ENCODE measurements around the gene FAM120A. TPM values are rescaled to one million over a fixed set of nuclear protein-coding genes. Genes with fewer than 3 reads are reported as not detected.

The FAM120A gene
- 26.9 TPM for polyA plus RNA-seq (2013, experiment 1 of 2)
- 28.0 TPM for polyA plus RNA-seq (2013, experiment 2 of 2)

- Histone ChIP-seq H3K36me3 (ENCODE audit: insufficient read depth, low read length) (peaks cover 41% of the 10 kb centered on the region), H3K4me1 (ENCODE audit: insufficient read depth, low read length) (peaks cover 16% of the 10 kb centered on the region), H3K27ac (ENCODE audit: low read depth, low read length) (peak within 1 kb of the TSS; percentile 92), H3K4me3 (ENCODE audit: low read length) (peak within 1 kb of the TSS; percentile 86), H3K9ac (ENCODE audit: low read depth, low read length) (peak within 1 kb of the TSS; percentile 90), H3K27me3 (ENCODE audit: insufficient read depth, low read length) (no peaks in the 10 kb centered on the region), H3K9me3 (ENCODE audit: insufficient read depth, low read depth, low read length) (no peaks in the 10 kb centered on the region)
- WGBS, result under 1% methylated on average over 100 of the region's 100 CpGs
Observed at GRCh38 chr9:93450945-93451815, at the start of gene FAM120A. Gene FAM120A (plus strand): TSS chr9:93451685. CDS start chr9:93451916, 231 bp downstream.

GRCh38 chr9:93406371-93406770 lies 45.1 kb upstream of the FAM120A start:
- no peak overlapping the region for H3K27ac ChIP-seq (ENCODE audit: low read depth, low read length)
- H3K27me3 ChIP-seq (ENCODE audit: insufficient read depth, low read length), result no peaks in the 10 kb centered on the region
- no peaks in the 10 kb centered on the region for H3K4me1 ChIP-seq (ENCODE audit: insufficient read depth, low read length)
- no peak overlapping the region for H3K9ac ChIP-seq (ENCODE audit: low read depth, low read length)
- H3K9me3 ChIP-seq (ENCODE audit: insufficient read depth, low read depth, low read length), result no peaks in the 10 kb centered on the region
- H3K36me3 ChIP-seq (ENCODE audit: insufficient read depth, low read length), result no peaks in the 10 kb centered on the region
- no peak overlapping the region for H3K4me3 ChIP-seq (ENCODE audit: low read length)
- 93% methylated on average over 5 of the region's 5 CpGs for WGBS

GRCh38 chr9:93413530-93413929 lies 38.0 kb upstream of the FAM120A start:
- H3K9ac ChIP-seq (ENCODE audit: low read depth, low read length), result no peak overlapping the region
- H3K4me3 ChIP-seq (ENCODE audit: low read length), result no peak overlapping the region
- H3K36me3 ChIP-seq (ENCODE audit: insufficient read depth, low read length), result no peaks in the 10 kb centered on the region
- H3K9me3 ChIP-seq (ENCODE audit: insufficient read depth, low read depth, low read length), result 0 out of 2 replicates have a peak, but pooled peaks cover 4% of the 10 kb centered on the region
- no peaks in the 10 kb centered on the region for H3K4me1 ChIP-seq (ENCODE audit: insufficient read depth, low read length)
- H3K27me3 ChIP-seq (ENCODE audit: insufficient read depth, low read length), result no peaks in the 10 kb centered on the region
- H3K27ac ChIP-seq (ENCODE audit: low read depth, low read length), result no peak overlapping the region

GRCh38 chr9:93415176-93415690 lies 36.3 kb upstream of the FAM120A start:
- H3K36me3 ChIP-seq (ENCODE audit: insufficient read depth, low read length), result no peaks in the 10 kb centered on the region
- H3K4me1 ChIP-seq (ENCODE audit: insufficient read depth, low read length), result no peaks in the 10 kb centered on the region
- H3K27me3 ChIP-seq (ENCODE audit: insufficient read depth, low read length), result no peaks in the 10 kb centered on the region
- no peak overlapping the region for H3K27ac ChIP-seq (ENCODE audit: low read depth, low read length)
- no peak overlapping the region for H3K4me3 ChIP-seq (ENCODE audit: low read length)
- 0 out of 2 replicates have a peak, but pooled peaks cover 4% of the 10 kb centered on the region for H3K9me3 ChIP-seq (ENCODE audit: insufficient read depth, low read depth, low read length)
- no peak overlapping the region for H3K9ac ChIP-seq (ENCODE audit: low read depth, low read length)
- no CpG with 5 or more reads among the region's 2 CpGs for WGBS

- Histone ChIP-seq H3K9ac (ENCODE audit: low read depth, low read length) (no peak overlapping the region), H3K4me1 (ENCODE audit: insufficient read depth, low read length) (no peaks in the 10 kb centered on the region), H3K27ac (ENCODE audit: low read depth, low read length) (no peak overlapping the region), H3K36me3 (ENCODE audit: insufficient read depth, low read length) (no peaks in the 10 kb centered on the region), H3K27me3 (ENCODE audit: insufficient read depth, low read length) (no peaks in the 10 kb centered on the region), H3K4me3 (ENCODE audit: low read length) (no peak overlapping the region), H3K9me3 (ENCODE audit: insufficient read depth, low read depth, low read length) (0 out of 2 replicates have a peak, but pooled peaks cover 4% of the 10 kb centered on the region)
- 90% methylated on average over 8 of the region's 8 CpGs for WGBS
Observed at GRCh38 chr9:93416530-93417235, 34.8 kb upstream of the FAM120A start.

GRCh38 chr9:93417538-93417937 lies 33.9 kb upstream of the FAM120A start:
- H3K27me3 ChIP-seq (ENCODE audit: insufficient read depth, low read length), result no peaks in the 10 kb centered on the region
- no peak overlapping the region for H3K4me3 ChIP-seq (ENCODE audit: low read length)
- 0 out of 2 replicates have a peak, but pooled peaks cover 4% of the 10 kb centered on the region for H3K9me3 ChIP-seq (ENCODE audit: insufficient read depth, low read depth, low read length)
- WGBS, result 90% methylated on average over 1 of the region's 1 CpG
- no peaks in the 10 kb centered on the region for H3K4me1 ChIP-seq (ENCODE audit: insufficient read depth, low read length)
- no peak overlapping the region for H3K27ac ChIP-seq (ENCODE audit: low read depth, low read length)
- H3K36me3 ChIP-seq (ENCODE audit: insufficient read depth, low read length), result no peaks in the 10 kb centered on the region
- no peak overlapping the region for H3K9ac ChIP-seq (ENCODE audit: low read depth, low read length)

- WGBS, result 100% methylated on average over 1 of the region's 1 CpG
- Histone ChIP-seq H3K9ac (ENCODE audit: low read depth, low read length) (no peak overlapping the region), H3K27ac (ENCODE audit: low read depth, low read length) (no peak overlapping the region), H3K36me3 (ENCODE audit: insufficient read depth, low read length) (no peaks in the 10 kb centered on the region), H3K9me3 (ENCODE audit: insufficient read depth, low read depth, low read length) (0 out of 2 replicates have a peak, but pooled peaks cover 4% of the 10 kb centered on the region), H3K4me1 (ENCODE audit: insufficient read depth, low read length) (no peaks in the 10 kb centered on the region), H3K4me3 (ENCODE audit: low read length) (no peak overlapping the region), H3K27me3 (ENCODE audit: insufficient read depth, low read length) (no peaks in the 10 kb centered on the region)
Observed at GRCh38 chr9:93419023-93419422, 32.5 kb upstream of the FAM120A start.

- WGBS, result 91% methylated on average over 10 of the region's 10 CpGs
- Histone ChIP-seq H3K9ac (ENCODE audit: low read depth, low read length) (no peak overlapping the region), H3K27ac (ENCODE audit: low read depth, low read length) (no peak overlapping the region), H3K36me3 (ENCODE audit: insufficient read depth, low read length) (no peaks in the 10 kb centered on the region), H3K9me3 (ENCODE audit: insufficient read depth, low read depth, low read length) (peaks cover 6% of the 10 kb centered on the region; the same call in 1 of the 2 replicates), H3K4me3 (ENCODE audit: low read length) (no peak overlapping the region), H3K4me1 (ENCODE audit: insufficient read depth, low read length) (no peaks in the 10 kb centered on the region), H3K27me3 (ENCODE audit: insufficient read depth, low read length) (no peaks in the 10 kb centered on the region)
Observed at GRCh38 chr9:93422977-93423616, 28.4 kb upstream of the FAM120A start.

GRCh38 chr9:93427655-93428379 lies 23.7 kb upstream of the FAM120A start:
- Histone ChIP-seq H3K9me3 (ENCODE audit: insufficient read depth, low read depth, low read length) (peaks cover 6% of the 10 kb centered on the region; the same call in 1 of the 2 replicates), H3K9ac (ENCODE audit: low read depth, low read length) (no peak overlapping the region), H3K4me1 (ENCODE audit: insufficient read depth, low read length) (no peaks in the 10 kb centered on the region), H3K4me3 (ENCODE audit: low read length) (no peak overlapping the region), H3K27ac (ENCODE audit: low read depth, low read length) (no peak overlapping the region), H3K36me3 (ENCODE audit: insufficient read depth, low read length) (no peaks in the 10 kb centered on the region), H3K27me3 (ENCODE audit: insufficient read depth, low read length) (no peaks in the 10 kb centered on the region)
- WGBS, result 79% methylated on average over 5 of the region's 5 CpGs

- Histone ChIP-seq H3K9ac (ENCODE audit: low read depth, low read length) (no peak overlapping the region), H3K27me3 (ENCODE audit: insufficient read depth, low read length) (no peaks in the 10 kb centered on the region), H3K36me3 (ENCODE audit: insufficient read depth, low read length) (no peaks in the 10 kb centered on the region), H3K27ac (ENCODE audit: low read depth, low read length) (no peak overlapping the region), H3K4me3 (ENCODE audit: low read length) (no peak overlapping the region), H3K4me1 (ENCODE audit: insufficient read depth, low read length) (peaks cover 6% of the 10 kb centered on the region; the same call in 1 of the 2 replicates), H3K9me3 (ENCODE audit: insufficient read depth, low read depth, low read length) (no peaks in the 10 kb centered on the region)
- 89% methylated on average over 5 of the region's 5 CpGs for WGBS
Observed at GRCh38 chr9:93431539-93432105, 19.9 kb upstream of the FAM120A start.

All from HUES64 (cell line).